Cardiac muscle cell (in vitro differentiated cells and primary cell): ENCODE measurements around the gene DCAF16. TPM values are rescaled to one million over a fixed set of nuclear protein-coding genes. Genes with fewer than 3 reads are reported as not detected.

Experiments used
- DNase-seq, 2 donors: peaks; one replicate each; pipeline versions ENCODE4 v3.0.0 to v3.0.0-alpha.2; 2010 to 2017; ENCODE audit warnings: low read depth in 1 of 2, low spot score in 1 of 2
- H3K27ac ChIP-seq: fragments of 200-600 bp; sonication (generic); 2 replicates; pipeline ENCODE4 v1.5.1; 2016
- H3K27me3 ChIP-seq: fragments of 200-600 bp; sonication (generic); 2 replicates; pipeline ENCODE4 v1.6.0; 2016; ENCODE audit warnings: control low read depth
- H3K36me3 ChIP-seq: fragments of 200-600 bp; sonication (generic); 2 replicates; pipeline ENCODE4 v1.5.1; 2016; ENCODE audit warnings: control low read depth
- H3K4me1 ChIP-seq: fragments of 200-600 bp; sonication (generic); 2 replicates; pipeline ENCODE4 v1.8.1; 2017; ENCODE audit warnings: low read depth, mild to moderate bottlenecking, mixed run types
- H3K4me3 ChIP-seq: fragments of 200-600 bp; sonication (generic); 2 replicates; pipeline ENCODE4 v1.5.1; 2016; ENCODE audit warnings: mild to moderate bottlenecking
- H3K9me3 ChIP-seq: fragments of 200-600 bp; sonication (generic); 2 replicates; pipeline ENCODE4 v1.5.1; 2017; ENCODE audit warnings: low read depth, mild to moderate bottlenecking, control low read depth
- CTCF ChIP-seq: IDR thresholded peaks from 2 replicates; pipeline ENCODE4 v1.5.1; 2012; ENCODE audit warnings: low read depth, mild to moderate bottlenecking, low read length
- polyA plus RNA-seq: library from polyadenylated mRNA; unstranded; fragments of >200 nt; fragmentation: Nextera tagmentation; extraction: Ambion mirVana; gene quantifications from 2 replicates; pipeline ENCODE4 v1.2.1, GENCODE V29; 2016
- total RNA-seq: library from RNA; depleted of rRNA; stranded (reverse); fragments of >200 nt; gene quantifications from 2 replicates; pipeline ENCODE4 v1.2.3, GENCODE V29; 2016

DCAF16 gene
- total and polyA plus RNA-seq, 2 experiments from 2014 or later: 17.9 to 76.6 TPM

DNA sequence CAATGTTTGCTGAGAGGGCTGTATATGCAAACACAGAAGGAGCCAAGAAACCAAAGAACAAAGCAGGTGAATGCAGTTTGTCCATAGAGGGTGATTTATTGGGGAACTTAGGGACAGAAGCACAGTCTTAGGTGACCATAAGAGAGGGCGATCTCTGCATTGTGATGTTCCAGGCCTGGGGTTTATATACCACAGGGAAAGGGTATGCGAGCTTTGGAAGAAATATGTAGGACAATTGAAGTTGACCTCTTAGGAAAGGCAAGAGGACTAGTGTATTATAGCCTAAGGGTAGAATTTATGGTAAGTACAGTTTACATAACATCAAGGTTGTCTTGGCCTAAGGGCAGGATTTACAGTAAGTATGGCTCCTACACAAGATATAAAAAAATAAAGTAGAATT lies 56.9 kb downstream of the DCAF16 start:
- DNase-seq: no peak
- Histone ChIP-seq H3K27me3 (peaks cover 3% of the 10 kb centered on the region), H3K36me3 (no peaks in the 10 kb centered on the region)

More for the DNA sequence above, 56.9 kb downstream of the DCAF16 start:
- Histone ChIP-seq H3K4me3 (no peak overlapping the region), H3K4me1 (no peaks in the 10 kb centered on the region), H3K9me3 (no peaks in the 10 kb centered on the region), H3K27ac (no peak overlapping the region)
- TF ChIP-seq CTCF: no peak

Other genes starting within 250 kb of the DCAF16 start
- 53.4 and 82.6 TPM in 2 replicates for gene LAP3, start 233.6 kb downstream of the DCAF16 start, total RNA-seq
- gene LAP3, start 233.6 kb downstream of the DCAF16 start, polyA plus RNA-seq: 79.0 and 97.1 TPM in 2 replicates
- 20.1 and 20.5 TPM in 2 replicates for gene MED28, start 196.1 kb downstream of the DCAF16 start, total RNA-seq
- 60.2 and 71.5 TPM in 2 replicates for gene MED28, start 196.1 kb downstream of the DCAF16 start, polyA plus RNA-seq
- not detected in 2 replicates for gene FAM184B, start 29.1 kb downstream of the DCAF16 start, total RNA-seq
- 0.10 TPM in 1 of 2 replicates, not detected in the other for gene FAM184B, start 29.1 kb downstream of the DCAF16 start, polyA plus RNA-seq
- 3.5 and 25.1 TPM in 2 replicates for gene NCAPG, start 222 bp upstream of the DCAF16 start, total RNA-seq
- gene NCAPG, start 222 bp upstream of the DCAF16 start, polyA plus RNA-seq: 5.4 and 24.3 TPM in 2 replicates
- gene LCORL, start 211.0 kb upstream of the DCAF16 start, total RNA-seq: 35.1 and 50.2 TPM in 2 replicates
- 11.7 and 29.7 TPM in 2 replicates for gene LCORL, start 211.0 kb upstream of the DCAF16 start, polyA plus RNA-seq